ENCODE measurements around the gene NXF1. TPM values are rescaled to one million over a fixed set of nuclear protein-coding genes. Genes with fewer than 3 reads are reported as not detected.

NXF1 gene
- total RNA-seq, 4 donors from 2014 or later: 27.2 to 47.1 (median 46.1) TPM

DNA sequence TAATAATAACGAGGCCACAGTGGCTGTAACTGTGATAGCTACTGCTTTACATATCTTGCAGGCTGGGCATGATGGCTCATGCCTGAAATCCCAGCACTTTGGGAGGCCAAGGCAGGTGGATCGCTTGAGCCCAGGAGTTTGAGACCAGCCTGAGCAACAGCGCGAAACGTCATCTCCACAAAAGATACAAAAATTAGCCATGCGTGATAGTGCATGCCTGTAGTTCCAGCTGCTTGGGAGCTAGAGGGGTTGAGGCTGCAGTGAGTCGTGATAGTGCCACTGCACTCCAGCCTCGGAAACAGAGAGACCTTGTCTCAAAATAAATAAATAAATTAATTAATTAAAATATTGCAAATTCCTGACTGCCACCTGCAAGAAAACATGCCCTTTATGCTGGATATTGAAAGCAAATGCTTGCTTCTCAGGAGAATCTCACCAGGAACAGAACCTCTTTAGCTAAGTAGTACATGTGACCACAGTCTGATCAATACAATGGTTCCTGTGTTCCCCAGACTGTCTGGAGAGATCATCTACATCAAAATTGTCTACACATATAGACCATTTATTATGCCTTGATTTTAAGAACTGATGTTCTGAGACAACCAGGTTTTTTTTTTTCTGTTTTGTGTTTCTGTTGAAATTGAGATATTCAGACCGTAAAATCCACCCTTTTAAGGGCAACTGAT is 57.6 kb downstream of the NXF1 start:
- Histone ChIP-seq H3K27ac (no peak overlapping the region), H3K27me3 (no peaks in the 10 kb centered on the region), H3K36me3 (peaks cover 0 to 6% of the 10 kb centered on the region in 2 donors), H3K9me3 (no peaks in the 10 kb centered on the region), H3K4me3 (no peak overlapping the region), H3K4me1 (peaks cover 3 to 4% of the 10 kb centered on the region in 2 donors)
- TF ChIP-seq, protein P1, sequence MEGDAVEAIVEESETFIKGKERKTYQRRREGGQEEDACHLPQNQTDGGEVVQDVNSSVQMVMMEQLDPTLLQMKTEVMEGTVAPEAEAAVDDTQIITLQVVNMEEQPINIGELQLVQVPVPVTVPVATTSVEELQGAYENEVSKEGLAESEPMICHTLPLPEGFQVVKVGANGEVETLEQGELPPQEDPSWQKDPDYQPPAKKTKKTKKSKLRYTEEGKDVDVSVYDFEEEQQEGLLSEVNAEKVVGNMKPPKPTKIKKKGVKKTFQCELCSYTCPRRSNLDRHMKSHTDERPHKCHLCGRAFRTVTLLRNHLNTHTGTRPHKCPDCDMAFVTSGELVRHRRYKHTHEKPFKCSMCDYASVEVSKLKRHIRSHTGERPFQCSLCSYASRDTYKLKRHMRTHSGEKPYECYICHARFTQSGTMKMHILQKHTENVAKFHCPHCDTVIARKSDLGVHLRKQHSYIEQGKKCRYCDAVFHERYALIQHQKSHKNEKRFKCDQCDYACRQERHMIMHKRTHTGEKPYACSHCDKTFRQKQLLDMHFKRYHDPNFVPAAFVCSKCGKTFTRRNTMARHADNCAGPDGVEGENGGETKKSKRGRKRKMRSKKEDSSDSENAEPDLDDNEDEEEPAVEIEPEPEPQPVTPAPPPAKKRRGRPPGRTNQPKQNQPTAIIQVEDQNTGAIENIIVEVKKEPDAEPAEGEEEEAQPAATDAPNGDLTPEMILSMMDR (IDR thresholded peaks at IDR 0.05 in 4 of 5, conservative IDR thresholded peaks at IDR 0.05 in 1 of 5): no peak
- no peak for TF ChIP-seq POLR2A (IDR thresholded peaks at IDR 0.05)
- intact Hi-C loops (cut with DNase I; ENCODE audit: low total_unique reads) (no loop called here), in situ Hi-C loops (cut with MboI; ENCODE audit: low sequenced_read_pairs in 4 of 4) (no loop called here)
- no peak for ATAC-seq
- no peak for DNase-seq

Small RNA genes lying within 50 kb of the gene (microRNA-seq; reads per million reads assigned to microRNA genes)
- gene MIR6514 (ENCODE audit: borderline replicate concordance in 2 of 2): 2.4 to 4.3 reads per million in 2 donors
- gene MIR6748 (ENCODE audit: borderline replicate concordance in 2 of 2): 0 reads per million in 2 donors

Other genes starting within 250 kb of the NXF1 start
- gene EEF1G, start 231.5 kb downstream of the NXF1 start, total RNA-seq: 1,000 to 10,000 TPM; 1,797 to 2,946 (median 1,897) TPM
- gene TUT1, start 213.9 kb downstream of the NXF1 start, total RNA-seq: 10 to 100 TPM in 3 of 4 donors, 1 to 10 TPM in 1; 7.8 to 15.7 (median 11.7) TPM
- 10 to 100 TPM; 28.0 to 47.1 (median 31.7) TPM for gene MTA2, start 203.6 kb downstream of the NXF1 start, total RNA-seq
- gene EML3, start 192.7 kb downstream of the NXF1 start, total RNA-seq: 1 to 10 TPM; 4.7 to 7.9 (median 7.0) TPM
- gene ROM1, start 192.2 kb downstream of the NXF1 start, total RNA-seq: 1 to 10 TPM; 1.6 to 3.7 (median 2.7) TPM
- 10 to 100 TPM in 2 of 4 donors, 1 to 10 TPM in 2; 4.4 to 21.4 (median 9.8) TPM for gene B3GAT3, start 183.5 kb downstream of the NXF1 start, total RNA-seq
- 10 to 100 TPM; 41.3 to 65.1 (median 59.5) TPM for gene GANAB, start 158.8 kb downstream of the NXF1 start, total RNA-seq
- gene INTS5, start 152.1 kb downstream of the NXF1 start, total RNA-seq: 10 to 100 TPM; 17.3 to 28.3 (median 21.3) TPM
- gene C11orf98, start 140.2 kb downstream of the NXF1 start, total RNA-seq: 10 to 100 TPM; 36.1 to 44.7 (median 41.3) TPM
- gene CSKMT, start 140.1 kb downstream of the NXF1 start, total RNA-seq: 1 to 10 TPM; 1.7 to 4.5 (median 2.8) TPM
- 10 to 100 TPM in 2 of 4 donors, 1 to 10 TPM in 2; 6.4 to 11.7 (median 9.0) TPM for gene UQCC3, start 133.8 kb downstream of the NXF1 start, total RNA-seq
- gene LBHD1, start 133.2 kb downstream of the NXF1 start, total RNA-seq: 1 to 10 TPM in 2 of 4 donors, under 1 TPM in 2; 0.82 to 2.1 (median 1.1) TPM
- gene UBXN1, start 126.4 kb downstream of the NXF1 start, total RNA-seq: 100 to 1,000 TPM; 216 to 450 (median 265) TPM
- gene LRRN4CL, start 115.9 kb downstream of the NXF1 start, total RNA-seq: 1 to 10 TPM; 3.7 to 6.4 (median 5.9) TPM
- 100 to 1,000 TPM in 1 of 4 donors, 10 to 100 TPM in 3; 33.4 to 114 (median 55.6) TPM for gene BSCL2, start 98.0 kb downstream of the NXF1 start, total RNA-seq
- gene GNG3, start 97.8 kb downstream of the NXF1 start, total RNA-seq: not detected
- 10 to 100 TPM in 3 of 4 donors, 1 to 10 TPM in 1; 4.8 to 14.9 (median 11.8) TPM for gene HNRNPUL2, start 78.0 kb downstream of the NXF1 start, total RNA-seq
- gene TTC9C, start 77.0 kb downstream of the NXF1 start, total RNA-seq: 10 to 100 TPM; 11.5 to 16.3 (median 14.1) TPM
- 10 to 100 TPM in 1 of 4 donors, 1 to 10 TPM in 3; 5.6 to 10.5 (median 7.7) TPM for gene ZBTB3, start 51.3 kb downstream of the NXF1 start, total RNA-seq
- 10 to 100 TPM; 25.2 to 45.5 (median 29.6) TPM for gene POLR2G, start 43.9 kb downstream of the NXF1 start, total RNA-seq
- gene TAF6L, start 34.0 kb downstream of the NXF1 start, total RNA-seq: 10 to 100 TPM; 13.5 to 43.2 (median 21.4) TPM
- gene TMEM179B, start 18.0 kb downstream of the NXF1 start, total RNA-seq: 10 to 100 TPM; 26.3 to 52.5 (median 44.3) TPM
- 10 to 100 TPM; 17.1 to 41.6 (median 23.8) TPM for gene TMEM223, start 13.4 kb downstream of the NXF1 start, total RNA-seq
- gene STX5, start 26.6 kb upstream of the NXF1 start, total RNA-seq: 10 to 100 TPM; 16.2 to 26.0 (median 24.9) TPM
- not detected for gene TEX54, start 27.4 kb upstream of the NXF1 start, total RNA-seq
- gene WDR74, start 34.1 kb upstream of the NXF1 start, total RNA-seq: 100 to 1,000 TPM in 1 of 4 donors, 10 to 100 TPM in 3; 66.4 to 133 (median 87.0) TPM
- gene SLC3A2, start 75.5 kb upstream of the NXF1 start, total RNA-seq: 100 to 1,000 TPM; 158 to 278 (median 189) TPM
- not detected for gene CHRM1, start 115.9 kb upstream of the NXF1 start, total RNA-seq
- not detected for gene SLC22A6, start 179.5 kb upstream of the NXF1 start, total RNA-seq
- not detected for gene SLC22A8, start 210.4 kb upstream of the NXF1 start, total RNA-seq

Measured in gastrocnemius medialis (tissue), 4 donors.